GM18861 (cell line): ENCODE results near the gene MRC2.
"Not testable (repeated sequence)": the region's sequence is repeated elsewhere in the genome, so short reads cannot be mapped to it uniquely, and the experiment has no call there.

Experiments
- ATAC-seq: cut with Tn5 transposase; IDR thresholded peaks from one replicate; pipeline ENCODE4 v1.9.1; 2021; ENCODE audit not compliant: unreplicated experiment

MRC2 gene, protein sequence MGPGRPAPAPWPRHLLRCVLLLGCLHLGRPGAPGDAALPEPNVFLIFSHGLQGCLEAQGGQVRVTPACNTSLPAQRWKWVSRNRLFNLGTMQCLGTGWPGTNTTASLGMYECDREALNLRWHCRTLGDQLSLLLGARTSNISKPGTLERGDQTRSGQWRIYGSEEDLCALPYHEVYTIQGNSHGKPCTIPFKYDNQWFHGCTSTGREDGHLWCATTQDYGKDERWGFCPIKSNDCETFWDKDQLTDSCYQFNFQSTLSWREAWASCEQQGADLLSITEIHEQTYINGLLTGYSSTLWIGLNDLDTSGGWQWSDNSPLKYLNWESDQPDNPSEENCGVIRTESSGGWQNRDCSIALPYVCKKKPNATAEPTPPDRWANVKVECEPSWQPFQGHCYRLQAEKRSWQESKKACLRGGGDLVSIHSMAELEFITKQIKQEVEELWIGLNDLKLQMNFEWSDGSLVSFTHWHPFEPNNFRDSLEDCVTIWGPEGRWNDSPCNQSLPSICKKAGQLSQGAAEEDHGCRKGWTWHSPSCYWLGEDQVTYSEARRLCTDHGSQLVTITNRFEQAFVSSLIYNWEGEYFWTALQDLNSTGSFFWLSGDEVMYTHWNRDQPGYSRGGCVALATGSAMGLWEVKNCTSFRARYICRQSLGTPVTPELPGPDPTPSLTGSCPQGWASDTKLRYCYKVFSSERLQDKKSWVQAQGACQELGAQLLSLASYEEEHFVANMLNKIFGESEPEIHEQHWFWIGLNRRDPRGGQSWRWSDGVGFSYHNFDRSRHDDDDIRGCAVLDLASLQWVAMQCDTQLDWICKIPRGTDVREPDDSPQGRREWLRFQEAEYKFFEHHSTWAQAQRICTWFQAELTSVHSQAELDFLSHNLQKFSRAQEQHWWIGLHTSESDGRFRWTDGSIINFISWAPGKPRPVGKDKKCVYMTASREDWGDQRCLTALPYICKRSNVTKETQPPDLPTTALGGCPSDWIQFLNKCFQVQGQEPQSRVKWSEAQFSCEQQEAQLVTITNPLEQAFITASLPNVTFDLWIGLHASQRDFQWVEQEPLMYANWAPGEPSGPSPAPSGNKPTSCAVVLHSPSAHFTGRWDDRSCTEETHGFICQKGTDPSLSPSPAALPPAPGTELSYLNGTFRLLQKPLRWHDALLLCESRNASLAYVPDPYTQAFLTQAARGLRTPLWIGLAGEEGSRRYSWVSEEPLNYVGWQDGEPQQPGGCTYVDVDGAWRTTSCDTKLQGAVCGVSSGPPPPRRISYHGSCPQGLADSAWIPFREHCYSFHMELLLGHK (N-terminal part only)

GRCh38 chr17:62627219-62627903 is at the start of gene MRC2:
Gene MRC2 (plus strand): TSS chr17:62627670. CDS start chr17:62627803, 133 bp downstream.
- no peak for ATAC-seq

DNA sequence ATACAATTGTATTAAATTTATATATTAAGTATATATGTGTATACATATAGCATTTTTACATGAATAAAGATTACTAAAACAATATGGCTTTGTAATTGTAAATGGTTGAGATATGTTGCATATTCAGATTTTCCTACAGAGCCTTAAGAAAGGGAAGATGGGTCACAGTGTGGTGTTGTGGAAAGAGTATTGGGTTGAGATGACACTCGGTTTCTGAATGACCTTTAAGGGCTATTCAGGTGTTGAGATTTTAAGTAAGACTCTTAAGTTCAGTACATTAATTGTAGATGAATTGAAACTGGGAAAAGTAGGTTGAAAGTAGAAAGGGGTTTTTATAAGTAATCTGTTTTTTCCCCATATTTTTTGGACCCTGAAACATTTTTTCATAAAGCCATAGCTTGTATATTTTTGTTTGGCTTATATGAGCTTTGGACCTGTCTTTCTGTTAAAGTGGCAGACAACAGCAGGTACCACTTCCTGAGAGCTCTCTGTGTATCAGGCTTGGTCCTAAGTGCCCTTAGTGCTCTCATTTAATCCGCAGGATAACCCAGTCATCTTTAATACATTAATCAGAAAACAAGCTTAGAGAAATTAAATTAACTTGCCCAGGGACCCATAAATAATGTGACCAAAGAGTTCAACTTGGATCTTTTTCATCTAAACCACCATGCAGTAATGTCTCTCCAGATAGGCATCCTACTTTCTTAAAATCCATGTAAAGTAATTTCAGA is 48.5 kb upstream of the MRC2 start:
- ATAC-seq: no peak

DNA sequence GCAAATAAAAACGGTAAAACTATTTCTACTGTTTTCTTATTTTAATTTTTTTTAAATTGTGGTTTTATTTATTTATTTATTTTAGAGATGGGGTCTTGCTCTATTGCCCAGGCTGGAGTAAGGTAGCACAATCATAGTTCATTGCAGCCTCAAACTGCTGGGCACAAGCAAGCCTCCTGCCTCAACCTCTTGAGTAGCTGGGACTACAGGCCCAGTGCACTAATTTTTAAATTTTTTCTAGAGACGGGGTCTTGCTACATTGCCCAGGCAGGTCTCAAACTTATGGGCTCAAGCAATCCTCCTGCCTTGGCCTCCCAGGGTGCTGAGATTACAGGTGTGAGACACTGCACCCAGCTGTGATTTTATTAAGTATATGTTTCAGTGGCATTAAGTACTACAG is 46.5 kb upstream of the MRC2 start:
- no peak for ATAC-seq

- ATAC-seq: no peak
Measured at GRCh38 chr17:62581764-62582163, 45.7 kb upstream of the MRC2 start.

DNA sequence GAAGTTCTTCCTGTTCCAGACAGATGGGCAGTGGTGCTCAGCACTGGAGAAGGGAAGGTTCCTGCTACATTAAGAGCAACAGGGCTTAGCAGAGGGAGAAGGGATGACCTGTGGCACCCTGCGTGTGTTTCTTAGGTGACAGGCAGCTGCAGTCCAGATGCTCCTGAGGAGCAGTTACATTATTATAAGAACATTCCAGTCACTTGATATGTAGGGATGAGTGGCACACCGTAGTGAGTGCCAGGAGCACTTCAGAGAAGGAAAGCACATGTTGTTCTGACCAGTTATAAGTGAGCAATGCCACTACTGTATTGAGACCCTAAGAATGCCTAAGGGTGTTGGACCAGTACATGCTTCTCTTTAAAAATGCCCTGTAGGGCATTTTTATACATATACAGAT is 39.9 kb upstream of the MRC2 start:
- ATAC-seq: no peak

- ATAC-seq: no peak
Measured at GRCh38 chr17:62588109-62588508, 39.4 kb upstream of the MRC2 start.

DNA sequence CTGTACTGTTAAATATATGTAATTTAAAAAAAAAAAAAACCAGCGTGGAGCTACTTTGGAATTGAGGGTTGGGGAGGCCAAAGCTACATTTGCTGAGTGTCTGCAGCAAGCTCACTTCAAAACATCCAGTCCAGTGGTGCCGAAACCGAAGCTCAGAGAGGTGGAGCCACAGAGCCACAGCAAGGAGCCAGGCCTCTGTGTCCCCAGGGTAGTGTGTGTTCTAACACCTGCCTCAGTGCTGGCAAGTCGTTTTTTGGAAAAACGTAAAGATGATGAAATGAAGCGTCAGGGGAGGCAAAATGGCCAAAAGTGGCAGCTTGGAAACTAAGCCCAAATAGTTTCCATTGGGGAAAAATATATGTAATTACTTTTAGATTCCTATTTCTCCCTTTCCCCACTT is 36.1 kb upstream of the MRC2 start:
- no peak for ATAC-seq

DNA sequence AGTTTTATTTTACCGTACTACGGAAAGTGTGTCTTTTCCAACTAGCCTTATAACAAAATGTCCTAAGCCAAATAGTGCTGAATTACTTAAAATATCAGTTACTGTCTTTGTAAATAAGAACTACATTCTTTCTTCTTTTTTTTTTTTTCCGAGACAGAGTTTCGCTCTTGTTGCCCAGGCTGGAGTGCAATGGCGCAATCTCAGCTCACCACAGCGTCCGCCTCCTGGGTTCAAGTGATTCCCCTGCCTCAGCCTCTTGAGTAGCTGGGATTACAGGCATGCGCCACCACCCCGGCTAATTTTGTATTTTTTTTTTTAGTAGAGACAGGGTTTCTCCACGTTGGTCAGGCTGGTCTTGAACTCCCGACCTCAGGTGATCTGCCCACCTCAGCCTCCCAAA is 35.6 kb upstream of the MRC2 start:
- ATAC-seq: not testable (repeated sequence)

GRCh38 chr17:62592341-62593099 is 35.0 kb upstream of the MRC2 start:
- ATAC-seq: no peak

DNA sequence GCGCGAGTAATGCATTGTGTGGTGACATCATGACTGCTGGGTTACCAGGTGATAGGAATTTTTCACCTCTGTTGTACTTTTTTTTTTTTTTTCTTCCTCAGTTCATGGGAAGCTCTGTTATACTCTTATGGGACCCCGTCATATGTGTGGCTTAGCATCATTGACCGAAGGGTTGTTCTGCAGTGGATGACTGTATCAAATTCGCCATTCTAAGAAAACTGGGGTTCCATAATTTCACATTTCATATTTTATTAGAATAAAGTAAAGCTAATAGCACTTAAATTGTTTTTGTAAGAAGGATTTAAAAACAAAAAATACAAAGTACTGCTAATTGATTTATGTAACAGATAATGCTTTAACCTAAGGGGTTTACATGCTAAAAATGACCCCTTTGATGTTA is 32.0 kb upstream of the MRC2 start:
- ATAC-seq: no peak

DNA sequence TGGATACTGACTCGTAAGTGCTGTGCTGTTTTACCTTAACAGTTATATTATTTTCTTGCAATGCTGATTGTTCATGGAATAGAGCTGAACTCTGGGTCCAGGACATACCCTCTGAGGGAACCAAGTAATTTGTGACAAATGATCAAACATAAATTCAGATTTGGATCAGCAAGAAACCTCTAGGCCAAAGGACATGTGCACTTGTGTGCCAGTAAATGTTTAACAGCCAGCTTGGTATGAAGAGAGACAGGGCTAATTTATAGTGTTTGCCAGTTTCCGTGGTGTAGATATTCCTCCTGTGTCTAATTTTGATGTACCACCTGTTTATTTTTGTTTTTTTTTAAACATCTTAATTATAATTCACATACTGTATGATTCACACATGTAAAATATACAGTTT is 30.8 kb upstream of the MRC2 start:
- no peak for ATAC-seq

- no peak for ATAC-seq
Measured at GRCh38 chr17:62597150-62597549, 30.3 kb upstream of the MRC2 start.

DNA sequence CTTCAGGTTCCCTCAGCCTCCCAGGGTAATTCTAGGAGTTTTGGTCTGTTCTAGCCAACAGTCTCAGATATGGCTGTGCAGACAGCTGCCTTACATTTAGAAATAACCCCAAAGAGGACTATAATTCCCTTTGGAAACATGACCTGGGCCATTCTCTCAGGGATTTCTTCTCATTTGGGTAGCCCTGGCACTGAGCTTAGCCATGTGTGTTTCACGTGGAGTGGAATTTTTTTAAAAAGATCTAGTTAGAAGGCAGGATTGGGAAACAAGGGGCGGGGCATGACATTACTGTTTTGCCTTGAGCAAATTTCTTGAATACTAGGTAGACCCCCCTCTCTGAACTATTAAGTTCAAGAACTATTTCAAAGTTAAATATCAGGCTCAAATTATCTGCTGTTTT is 29.6 kb upstream of the MRC2 start:
- ATAC-seq: no peak

DNA sequence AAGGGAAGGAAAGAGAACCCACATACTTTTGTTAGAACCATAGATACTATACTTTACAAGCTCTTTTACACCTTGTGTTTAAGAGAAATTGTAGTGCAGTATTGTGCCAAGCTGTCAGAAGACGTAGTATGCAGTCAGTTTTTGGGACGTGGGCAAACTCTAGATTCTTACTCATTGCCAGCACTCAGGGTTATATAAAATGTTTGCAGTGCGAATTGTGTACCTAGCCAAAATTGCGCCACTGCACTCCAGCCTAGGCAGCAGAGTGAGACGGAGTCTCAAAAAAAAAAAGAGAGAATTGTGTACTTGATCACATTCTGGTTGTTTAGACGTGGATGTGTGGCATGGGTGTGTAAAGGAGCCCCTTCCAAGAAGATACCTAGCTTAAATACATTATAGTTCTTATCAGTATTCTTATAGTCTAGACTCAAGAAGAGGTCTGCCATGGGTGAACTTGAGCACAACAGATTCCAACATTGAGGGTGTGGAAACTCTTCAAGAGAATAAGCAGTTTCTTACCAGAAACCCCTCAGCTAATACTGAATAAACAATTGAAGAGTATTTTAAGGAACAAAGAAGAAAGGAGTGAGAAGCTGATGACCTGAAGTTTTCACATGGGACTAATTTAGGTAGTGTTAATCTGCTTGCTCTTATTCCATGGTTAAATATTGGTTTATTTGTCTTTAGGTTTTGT is 27.4 kb upstream of the MRC2 start:
- ATAC-seq: no peak

DNA sequence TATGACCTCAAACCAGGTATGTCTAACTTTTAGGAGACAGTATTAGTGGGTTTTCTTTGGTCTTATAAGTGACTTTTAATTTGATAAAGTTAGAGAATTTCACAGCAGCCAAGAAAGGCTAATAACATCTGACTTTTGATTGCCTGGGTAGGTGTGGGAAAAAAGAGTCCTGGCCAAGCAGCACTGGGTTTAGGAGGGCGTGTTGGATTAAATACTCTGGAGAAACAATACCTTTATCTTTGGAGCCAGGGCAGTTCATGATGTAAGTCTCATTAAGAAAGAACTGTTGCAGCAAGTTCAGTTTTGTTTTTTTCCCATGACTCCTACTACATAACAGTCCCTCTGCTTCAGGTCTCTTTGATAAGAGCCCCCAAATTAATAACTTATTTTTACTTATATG is 26.7 kb upstream of the MRC2 start:
- no peak for ATAC-seq

GRCh38 chr17:62601471-62601870 is 26.0 kb upstream of the MRC2 start:
- no peak for ATAC-seq

DNA sequence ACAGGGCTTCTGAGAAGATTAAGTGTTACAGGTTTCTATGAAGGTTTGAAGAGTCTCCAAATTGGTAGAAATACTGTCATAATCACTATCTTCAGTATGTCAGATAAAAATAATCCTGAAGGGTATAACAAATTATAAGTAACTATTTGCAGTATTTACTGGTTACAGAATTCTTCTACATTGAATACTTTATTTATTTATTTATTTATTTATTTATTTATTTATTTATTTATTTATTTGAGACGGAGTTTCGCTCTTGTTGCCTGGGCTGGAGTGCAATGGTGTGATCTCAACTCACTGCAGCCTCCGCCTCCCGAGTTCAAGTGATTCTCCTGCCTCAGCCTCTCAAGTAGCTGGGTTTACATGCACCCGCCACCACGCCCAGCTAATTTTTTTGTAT is 23.7 kb upstream of the MRC2 start:
- not testable (repeated sequence) for ATAC-seq

DNA sequence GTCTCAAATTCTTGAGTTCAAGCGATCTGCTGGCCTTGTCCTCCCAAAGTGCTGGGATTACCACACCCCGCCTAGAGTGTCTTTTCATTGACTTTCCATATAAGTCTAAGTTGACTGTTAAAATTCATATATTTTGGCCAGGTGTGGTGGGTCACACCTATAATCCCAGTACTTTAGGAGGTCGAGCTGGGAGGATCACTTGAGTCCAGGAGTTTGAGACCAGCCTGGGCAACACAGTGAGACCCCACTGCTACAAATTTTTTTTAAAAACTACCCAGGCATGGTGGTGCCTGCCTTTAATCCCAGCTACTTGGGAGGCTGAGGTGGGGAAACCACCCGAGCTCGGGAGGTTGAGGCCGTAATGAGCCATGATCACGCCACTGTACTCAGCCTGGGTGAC is 21.9 kb upstream of the MRC2 start:
- no peak for ATAC-seq

DNA sequence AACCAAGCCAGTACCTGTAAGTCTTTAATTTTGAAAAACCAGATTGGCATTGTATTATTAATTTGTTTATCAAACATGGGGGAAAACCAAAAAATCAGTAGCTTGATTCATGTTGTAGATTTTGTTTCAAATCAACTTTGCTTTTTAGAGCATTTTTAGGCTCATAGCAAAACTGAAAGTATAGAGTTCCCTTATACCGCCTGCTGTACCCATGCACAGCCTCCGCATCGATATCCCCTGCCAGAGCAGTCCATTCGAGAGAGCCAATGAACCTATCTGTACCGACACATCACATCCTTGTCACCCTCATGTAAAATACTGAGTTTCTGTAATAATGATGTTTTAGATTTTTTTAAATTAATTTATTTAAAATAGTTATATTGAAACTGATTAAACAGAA is 16.2 kb upstream of the MRC2 start:
- peak; percentile 81 for ATAC-seq
